SK-N-MC (cell line): ENCODE data around the gene VIPR2.

ENCODE experiments used
- EZH2 ChIP-seq: fragments of 200-600 bp; sonication (generic); IDR thresholded peaks from one replicate; pipeline ENCODE4 v1.6.1; 2017; ENCODE audit warnings: antibody characterized with exemption
- POLR2AphosphoS5 ChIP-seq: IDR thresholded peaks from 2 replicates; pipeline ENCODE4 v1.6.1; 2012; ENCODE audit warnings: mild to moderate bottlenecking, low read depth, low read length, borderline replicate concordance

GRCh38 chr7:159005618-159006017 is 139.0 kb downstream of the VIPR2 start:
- TF ChIP-seq EZH2 (no peak), POLR2AphosphoS5 (no peak)
